DMS53 treated with DMSO at 0.1 percent for 48 hours (cell line): ENCODE data around the gene CADM4.
"Not testable (repeated sequence)": the region's sequence is repeated elsewhere in the genome, so short reads cannot be mapped to it uniquely, and the experiment has no call there.

Experiments
- DNase-seq: peaks from one replicate; lab custom pipeline; 2025; ENCODE audit not compliant: unreplicated experiment; lab: John Stamatoyannopoulos, UW

Gene CADM4, protein sequence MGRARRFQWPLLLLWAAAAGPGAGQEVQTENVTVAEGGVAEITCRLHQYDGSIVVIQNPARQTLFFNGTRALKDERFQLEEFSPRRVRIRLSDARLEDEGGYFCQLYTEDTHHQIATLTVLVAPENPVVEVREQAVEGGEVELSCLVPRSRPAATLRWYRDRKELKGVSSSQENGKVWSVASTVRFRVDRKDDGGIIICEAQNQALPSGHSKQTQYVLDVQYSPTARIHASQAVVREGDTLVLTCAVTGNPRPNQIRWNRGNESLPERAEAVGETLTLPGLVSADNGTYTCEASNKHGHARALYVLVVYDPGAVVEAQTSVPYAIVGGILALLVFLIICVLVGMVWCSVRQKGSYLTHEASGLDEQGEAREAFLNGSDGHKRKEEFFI

DNA sequence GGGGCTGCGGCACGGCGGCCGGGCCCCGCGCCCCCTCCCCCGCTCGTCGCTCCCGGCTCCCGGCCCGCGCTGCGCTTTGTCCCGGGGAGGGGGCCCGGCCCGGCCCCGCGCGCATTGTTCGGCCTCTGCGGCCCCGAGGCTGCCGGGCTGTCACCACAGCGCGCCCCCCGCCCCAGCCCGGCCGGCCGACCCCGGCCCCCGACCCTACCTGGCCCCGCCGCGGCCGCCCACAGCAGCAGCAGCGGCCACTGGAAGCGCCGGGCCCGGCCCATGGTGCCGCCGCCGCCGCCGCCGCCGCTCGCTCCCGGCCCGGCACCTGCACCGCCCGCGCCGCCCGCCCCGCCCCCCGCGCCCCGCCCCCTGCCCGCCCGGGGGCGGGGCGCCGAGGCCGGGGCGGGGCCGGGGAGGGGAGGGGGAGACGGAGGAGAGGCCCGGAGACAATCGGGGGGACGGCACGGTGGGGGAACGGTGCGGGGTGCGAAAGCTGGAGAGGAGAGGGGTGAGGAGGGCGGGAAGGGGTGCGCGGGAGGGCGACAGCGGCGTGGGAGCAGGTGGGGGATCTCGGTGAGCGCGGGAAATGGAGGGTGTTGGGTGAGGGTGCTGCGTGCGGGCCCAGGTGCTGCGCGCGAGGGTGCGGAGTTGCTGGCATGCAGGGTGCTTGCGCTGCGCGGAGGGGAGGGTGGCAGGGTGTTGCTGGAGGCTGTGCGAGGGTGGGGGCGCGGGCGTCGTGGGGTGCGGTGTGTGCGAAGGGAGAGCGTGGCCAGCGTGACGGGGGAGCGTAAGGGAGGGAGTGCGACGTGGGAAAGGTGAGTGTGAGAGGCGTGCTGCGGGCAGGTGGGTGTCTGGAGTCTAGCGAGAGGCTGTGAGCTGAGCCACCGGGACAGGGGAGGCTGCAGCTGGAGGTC lies at the start of gene CADM4:
Gene CADM4, minus strand, starts transcription at position 332 of the 905 bp plus-strand sequence. Its CDS starts 60 bp downstream, at position 272.
- peak; percentile 19 for DNase-seq

- DNase-seq = no peak
These were observed 48.5 kb upstream of the CADM4 start for GRCh38 chr19:43688059-43688701.

GRCh38 chr19:43687660-43687997 lies 48.0 kb upstream of the CADM4 start:
- DNase-seq = no peak

GRCh38 chr19:43684326-43684725 lies 44.7 kb upstream of the CADM4 start:
- no peak for DNase-seq

DNA sequence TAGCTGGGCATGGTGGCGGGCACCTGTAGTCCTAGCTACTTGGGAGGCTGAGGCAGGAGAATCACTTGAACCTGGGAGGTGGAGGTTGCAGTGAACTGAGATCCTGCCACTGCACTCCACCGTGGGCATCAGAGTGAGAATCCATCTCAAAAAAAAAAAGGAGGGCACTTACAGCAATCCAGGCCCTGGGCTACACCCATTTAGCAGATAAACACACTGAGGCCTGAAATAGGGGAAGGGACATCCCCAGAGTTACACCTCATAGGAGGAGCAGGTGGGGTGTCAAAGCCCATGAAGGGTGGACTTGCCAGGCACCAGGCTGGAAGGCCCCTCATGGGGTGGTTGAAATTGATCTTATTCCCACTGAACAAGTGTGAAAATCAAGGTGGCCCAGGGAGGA lies 44.3 kb upstream of the CADM4 start:
- no peak for DNase-seq

- no peak for DNase-seq
These were observed 43.4 kb upstream of the CADM4 start for GRCh38 chr19:43682824-43683661.

GRCh38 chr19:43682269-43682668 lies 42.6 kb upstream of the CADM4 start:
- DNase-seq = not testable (repeated sequence)

- no peak for DNase-seq
These were observed 42.2 kb upstream of the CADM4 start for GRCh38 chr19:43681821-43682220.

DNA sequence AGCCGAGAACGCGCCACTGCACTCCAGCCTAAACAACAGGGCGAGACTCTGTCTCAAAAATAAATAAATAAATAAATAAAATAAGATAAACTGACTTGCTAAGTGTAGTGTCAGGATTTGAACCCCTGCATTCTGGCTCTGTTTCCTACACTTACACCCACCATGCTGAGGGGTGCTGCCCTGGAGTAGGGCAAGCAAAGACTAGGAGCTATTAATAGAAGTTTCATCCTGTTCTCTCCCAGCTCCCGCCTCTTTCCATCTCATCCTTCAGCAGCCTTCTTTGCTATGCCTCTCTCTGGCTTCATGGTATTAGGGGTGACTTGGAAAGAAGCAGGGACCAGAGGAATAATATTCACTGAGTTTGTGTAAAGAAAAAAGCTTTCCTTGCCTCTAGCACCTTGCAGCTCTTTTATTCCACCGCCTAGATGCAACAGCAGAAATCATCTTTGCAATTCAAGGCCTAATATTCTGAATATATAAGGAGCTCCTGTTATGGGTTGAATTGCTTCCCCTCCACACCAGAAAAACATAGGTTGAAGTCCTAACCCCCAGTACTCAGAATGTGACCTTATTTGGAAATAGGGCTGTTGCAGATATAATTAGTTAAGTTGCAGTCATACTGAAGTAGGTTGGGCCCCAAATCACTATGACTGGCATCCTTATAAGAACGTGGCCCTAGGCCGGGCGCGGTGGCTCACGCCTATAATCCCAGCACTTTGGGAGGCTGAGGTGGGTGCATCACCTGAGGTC lies 39.0 kb upstream of the CADM4 start:
- no peak for DNase-seq

DNA sequence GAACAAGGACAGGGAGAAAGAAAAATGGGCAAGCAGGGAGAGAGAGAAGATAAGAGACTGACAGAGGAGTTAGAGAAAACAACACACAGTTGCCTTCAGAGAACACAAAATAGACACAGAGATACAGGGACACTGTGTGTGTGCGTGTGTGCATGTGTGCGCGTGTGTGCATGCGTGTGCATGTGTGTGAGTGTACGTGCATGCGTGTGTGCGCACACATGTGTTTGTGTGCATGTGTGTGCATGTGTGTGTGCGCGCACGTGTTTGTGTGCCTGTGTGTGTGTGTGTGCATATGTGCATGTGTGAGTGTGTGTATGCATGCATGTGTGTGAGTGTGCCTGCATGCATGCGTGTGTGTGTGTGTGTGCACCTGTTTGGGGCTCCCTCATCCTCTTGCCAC lies 36.3 kb upstream of the CADM4 start:
- DNase-seq = no peak

- peak; percentile 79 for DNase-seq
These were observed 35.7 kb upstream of the CADM4 start for GRCh38 chr19:43675269-43675879.

DNA sequence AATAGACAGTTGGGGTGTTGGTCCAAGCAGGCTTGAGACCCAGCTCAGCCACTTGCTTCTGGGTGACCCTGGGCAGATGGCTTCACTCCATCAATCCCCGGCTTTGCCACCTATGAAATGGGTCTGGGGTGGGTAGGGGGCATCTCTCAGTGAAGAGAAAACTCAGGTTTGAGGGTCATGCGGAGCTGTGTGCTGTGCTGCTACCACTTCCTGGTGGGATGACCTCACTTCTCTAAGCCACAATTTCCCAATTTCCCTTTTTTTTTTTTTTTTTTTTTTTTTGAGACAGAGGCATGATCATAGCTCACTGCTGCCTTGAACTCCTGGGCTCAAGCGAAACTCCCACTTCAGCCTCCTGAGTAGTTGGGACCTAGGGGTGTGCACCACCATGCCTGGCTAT lies 34.9 kb upstream of the CADM4 start:
- DNase-seq = no peak

DNA sequence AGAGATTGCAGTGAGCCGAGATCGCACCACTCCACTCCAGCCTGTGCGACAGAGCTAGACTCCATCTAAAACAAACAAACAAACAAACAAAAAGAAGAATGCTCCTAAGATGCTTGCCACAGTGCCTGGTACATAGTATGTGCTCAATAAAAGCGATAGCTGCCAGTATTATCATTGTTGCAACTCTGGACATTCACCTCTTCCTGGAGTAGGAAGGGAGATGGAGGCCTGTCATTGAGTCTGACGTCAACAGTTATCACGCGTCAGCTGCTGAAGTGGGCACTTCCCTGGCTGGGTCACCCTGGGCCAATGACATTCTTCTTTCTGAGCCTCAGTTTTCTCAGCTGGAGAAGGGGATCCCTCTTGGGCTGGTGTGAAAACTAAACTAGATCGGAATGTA lies 34.5 kb upstream of the CADM4 start:
- no peak for DNase-seq

- no peak for DNase-seq
These were observed 34.0 kb upstream of the CADM4 start for GRCh38 chr19:43673637-43674036.

- DNase-seq = no peak
These were observed 32.5 kb upstream of the CADM4 start for GRCh38 chr19:43672061-43672679.

DNA sequence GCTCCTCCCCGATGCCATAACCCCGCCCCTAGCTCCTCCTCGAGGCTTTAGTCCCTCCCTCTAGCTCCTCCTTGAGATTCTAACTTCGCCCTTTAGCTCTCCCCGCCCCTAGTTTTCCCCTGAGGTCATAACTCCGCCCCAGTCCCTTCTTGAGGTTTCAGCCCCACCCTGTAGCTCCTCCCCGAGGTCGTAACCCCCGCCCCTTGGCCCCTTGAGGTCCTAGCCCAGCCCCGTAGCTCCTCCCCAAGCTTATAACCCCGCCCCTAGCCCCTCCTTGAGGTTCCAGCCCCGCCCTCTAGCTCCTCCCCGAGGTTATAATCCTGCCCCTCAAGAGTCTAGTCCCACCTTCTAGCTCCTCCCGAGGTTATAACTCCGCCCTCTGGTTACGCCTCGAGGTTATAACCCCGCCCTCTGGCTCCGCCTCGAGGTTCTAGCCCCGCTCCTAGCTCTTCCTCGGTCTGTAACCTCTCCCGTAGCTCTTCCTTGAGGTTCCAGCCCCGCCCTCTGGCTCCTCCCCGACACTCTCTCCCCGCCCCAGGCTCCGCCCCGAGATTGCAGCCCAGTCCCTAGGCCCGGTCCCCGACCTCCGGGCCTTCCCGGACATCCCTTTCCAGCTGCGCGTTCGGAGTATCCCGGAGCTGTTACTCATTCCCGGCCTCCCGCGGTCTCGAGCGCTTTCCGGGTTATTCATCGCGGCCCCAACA lies 28.9 kb upstream of the CADM4 start:
- DNase-seq = peak; percentile 98

DNA sequence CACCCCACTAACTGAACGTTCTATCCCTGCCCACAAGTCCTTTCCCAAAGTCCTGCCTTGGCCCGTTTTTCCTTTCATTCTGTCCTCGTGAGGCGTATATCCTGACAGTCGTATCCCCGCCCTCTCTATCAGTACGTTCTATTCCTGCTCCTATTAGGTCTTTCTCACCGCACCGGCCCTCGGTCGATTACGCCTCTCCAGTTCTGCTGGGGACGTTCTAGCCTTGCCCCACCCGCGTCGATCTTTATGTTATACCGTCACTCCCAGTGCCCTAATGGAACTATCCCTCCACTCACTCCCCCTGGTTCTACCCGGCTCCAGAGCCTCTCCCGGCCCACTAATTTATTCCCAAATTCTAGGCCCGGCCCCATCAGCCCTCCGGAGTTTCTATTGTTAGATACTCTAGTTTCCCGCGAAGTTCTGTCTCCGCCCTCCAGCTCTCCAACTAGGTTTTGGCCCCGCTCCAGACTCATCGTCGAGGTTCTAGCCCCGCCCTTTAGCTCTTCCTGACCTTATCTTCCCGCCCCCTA lies 28.3 kb upstream of the CADM4 start:
- DNase-seq = peak; percentile 70

- no peak for DNase-seq
These were observed 27.7 kb upstream of the CADM4 start for GRCh38 chr19:43667126-43667875.
